KMS-11 (cell line): Measurements from ENCODE around the gene EHD2.
"Not testable (repeated sequence)": the region's sequence is repeated elsewhere in the genome, so short reads cannot be mapped to it uniquely, and the experiment has no call there.

Source experiments
- H2AFZ ChIP-seq: fragments of 200-600 bp; sonication (generic); 2 replicates; pipeline ENCODE4 v1.6.1; 2016; ENCODE audit warnings: antibody characterized with exemption, mixed run types, low read depth
- H3K27ac ChIP-seq: fragments of 200-600 bp; sonication (generic); 2 replicates; pipeline ENCODE4 v1.6.1; 2016; ENCODE audit warnings: mild to moderate bottlenecking, mixed run types
- H3K27me3 ChIP-seq: fragments of 200-600 bp; sonication (generic); 2 replicates; pipeline ENCODE4 v1.6.1; 2017; ENCODE audit warnings: mild to moderate bottlenecking, low read depth, mixed run types, moderate library complexity; ENCODE audit not compliant: insufficient read depth
- H3K36me3 ChIP-seq: fragments of 200-600 bp; sonication (generic); 2 replicates; pipeline ENCODE4 v1.6.1; 2017; ENCODE audit warnings: mild to moderate bottlenecking, mixed run types; ENCODE audit not compliant: insufficient read depth
- H3K4me1 ChIP-seq: fragments of 200-600 bp; sonication (generic); 2 replicates; pipeline ENCODE4 v1.6.1; 2016; ENCODE audit warnings: mild to moderate bottlenecking, low read depth, mixed run types; ENCODE audit not compliant: poor library complexity, severe bottlenecking
- H3K4me2 ChIP-seq: fragments of 200-600 bp; sonication (generic); 2 replicates; pipeline ENCODE4 v1.7.0; 2016; ENCODE audit warnings: mild to moderate bottlenecking, mixed run types
- H3K4me3 ChIP-seq: fragments of 200-600 bp; sonication (generic); IDR thresholded peaks from 2 replicates; pipeline ENCODE4 v1.6.1; 2017; ENCODE audit warnings: low read depth, low read length, mixed read lengths; ENCODE audit not compliant: insufficient read depth
- H3K79me2 ChIP-seq: fragments of 200-600 bp; sonication (generic); 2 replicates; pipeline ENCODE4 v1.6.1; 2016; ENCODE audit warnings: low read depth, mixed run types; ENCODE audit not compliant: insufficient read depth
- H3K9ac ChIP-seq: fragments of 200-600 bp; sonication (generic); 2 replicates; pipeline ENCODE4 v1.6.1; 2016; ENCODE audit warnings: mild to moderate bottlenecking, mixed run types
- H4K20me1 ChIP-seq: fragments of 200-600 bp; sonication (generic); 2 replicates; pipeline ENCODE4 v1.6.1; 2016; ENCODE audit warnings: mild to moderate bottlenecking, mixed run types; ENCODE audit not compliant: insufficient read depth
- TF ChIP-seq, protein P1 (sequence below): fragments of 200-600 bp; sonication (generic); conservative IDR thresholded peaks from 2 replicates; pipeline ENCODE4 v1.6.1; 2017; ENCODE audit warnings: low read depth, mild to moderate bottlenecking, antibody characterized with exemption, low read length, moderate library complexity, mixed read lengths

Gene EHD2

DNA sequence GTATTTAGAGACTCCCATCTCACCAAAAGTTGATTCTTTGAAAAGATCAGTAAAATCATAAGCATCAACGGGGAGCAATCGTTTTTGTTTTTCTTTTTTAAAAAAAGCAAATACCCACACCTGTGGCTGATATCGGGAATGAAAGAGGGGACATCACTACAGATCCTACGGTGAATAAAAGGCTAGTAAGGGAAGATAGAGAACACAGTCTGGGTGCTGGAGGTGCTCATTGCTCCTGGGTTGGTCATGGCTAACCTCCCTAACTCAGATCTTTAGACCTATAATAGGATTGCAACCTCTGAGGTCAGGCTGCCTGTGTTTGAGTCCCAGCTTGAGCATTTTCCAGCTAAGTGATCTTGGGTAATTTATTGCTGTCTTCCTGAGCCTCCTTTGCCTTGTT, 1.1 kb downstream of the EHD2 start:
- Histone ChIP-seq H3K9ac (no peak overlapping the region), H3K4me3 (no peak overlapping the region), H3K27me3 (peaks cover 87% of the 10 kb centered on the region), H2AFZ (no peak overlapping the region), H3K27ac (no peak overlapping the region), H3K4me1 (no peaks in the 10 kb centered on the region), H4K20me1 (no peaks in the 10 kb centered on the region), H3K36me3 (no peaks in the 10 kb centered on the region), H3K79me2 (no peaks in the 10 kb centered on the region), H3K4me2 (no peak overlapping the region)
- TF ChIP-seq, protein P1, sequence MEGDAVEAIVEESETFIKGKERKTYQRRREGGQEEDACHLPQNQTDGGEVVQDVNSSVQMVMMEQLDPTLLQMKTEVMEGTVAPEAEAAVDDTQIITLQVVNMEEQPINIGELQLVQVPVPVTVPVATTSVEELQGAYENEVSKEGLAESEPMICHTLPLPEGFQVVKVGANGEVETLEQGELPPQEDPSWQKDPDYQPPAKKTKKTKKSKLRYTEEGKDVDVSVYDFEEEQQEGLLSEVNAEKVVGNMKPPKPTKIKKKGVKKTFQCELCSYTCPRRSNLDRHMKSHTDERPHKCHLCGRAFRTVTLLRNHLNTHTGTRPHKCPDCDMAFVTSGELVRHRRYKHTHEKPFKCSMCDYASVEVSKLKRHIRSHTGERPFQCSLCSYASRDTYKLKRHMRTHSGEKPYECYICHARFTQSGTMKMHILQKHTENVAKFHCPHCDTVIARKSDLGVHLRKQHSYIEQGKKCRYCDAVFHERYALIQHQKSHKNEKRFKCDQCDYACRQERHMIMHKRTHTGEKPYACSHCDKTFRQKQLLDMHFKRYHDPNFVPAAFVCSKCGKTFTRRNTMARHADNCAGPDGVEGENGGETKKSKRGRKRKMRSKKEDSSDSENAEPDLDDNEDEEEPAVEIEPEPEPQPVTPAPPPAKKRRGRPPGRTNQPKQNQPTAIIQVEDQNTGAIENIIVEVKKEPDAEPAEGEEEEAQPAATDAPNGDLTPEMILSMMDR = no peak

DNA sequence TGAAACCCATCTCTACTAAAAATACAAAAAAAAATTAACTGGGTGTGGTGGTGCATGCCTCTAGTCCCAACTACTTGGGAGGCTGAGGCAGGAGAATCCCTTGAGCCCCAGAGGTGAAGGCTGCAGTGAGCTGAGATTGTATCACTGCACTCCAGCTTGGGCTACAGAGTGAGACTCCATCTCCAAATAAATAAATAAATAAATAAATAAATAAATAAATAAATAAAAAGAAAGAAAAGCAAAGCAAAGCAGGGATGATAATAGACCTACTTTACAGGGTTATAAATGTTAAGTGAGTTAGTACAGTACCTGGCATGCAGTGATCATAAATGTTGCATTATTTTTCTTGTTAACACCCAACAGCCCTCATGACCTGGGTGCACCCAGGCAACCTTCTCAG, 1.6 kb downstream of the EHD2 start:
- not testable (repeated sequence) for H3K9ac ChIP-seq, H3K4me1 ChIP-seq, H3K79me2 ChIP-seq, H3K4me2 ChIP-seq, H3K36me3 ChIP-seq, H3K27ac ChIP-seq, H2AFZ ChIP-seq, H3K4me3 ChIP-seq, H4K20me1 ChIP-seq
- H3K27me3 ChIP-seq = peaks cover 86% of the 10 kb centered on the region

DNA sequence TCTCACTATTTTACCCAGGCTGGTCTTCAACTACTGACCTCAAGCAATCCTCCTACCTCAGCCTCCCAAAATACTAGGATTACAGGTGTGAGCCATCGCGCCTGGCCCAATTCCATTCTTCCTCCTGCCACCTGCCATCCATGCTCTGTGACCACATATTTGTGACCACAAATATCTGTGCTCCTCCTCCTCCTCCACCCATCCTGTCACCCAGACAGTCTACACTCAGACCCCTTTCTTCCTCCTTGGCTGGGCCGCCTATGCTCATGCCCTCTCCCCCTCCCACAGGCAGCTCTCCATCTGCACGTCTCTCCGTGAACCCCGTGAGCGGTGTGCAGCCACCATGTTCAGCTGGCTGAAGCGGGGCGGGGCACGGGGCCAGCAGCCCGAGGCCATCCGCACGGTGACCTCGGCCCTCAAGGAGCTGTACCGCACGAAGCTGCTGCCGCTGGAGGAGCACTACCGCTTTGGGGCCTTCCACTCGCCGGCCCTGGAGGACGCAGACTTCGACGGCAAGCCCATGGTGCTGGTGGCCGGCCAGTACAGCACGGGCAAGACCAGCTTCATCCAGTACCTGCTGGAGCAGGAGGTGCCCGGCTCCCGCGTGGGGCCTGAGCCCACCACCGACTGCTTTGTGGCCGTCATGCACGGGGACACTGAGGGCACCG, 3.2 kb downstream of the EHD2 start:
- no peak overlapping the region for H3K9ac ChIP-seq

DNA sequence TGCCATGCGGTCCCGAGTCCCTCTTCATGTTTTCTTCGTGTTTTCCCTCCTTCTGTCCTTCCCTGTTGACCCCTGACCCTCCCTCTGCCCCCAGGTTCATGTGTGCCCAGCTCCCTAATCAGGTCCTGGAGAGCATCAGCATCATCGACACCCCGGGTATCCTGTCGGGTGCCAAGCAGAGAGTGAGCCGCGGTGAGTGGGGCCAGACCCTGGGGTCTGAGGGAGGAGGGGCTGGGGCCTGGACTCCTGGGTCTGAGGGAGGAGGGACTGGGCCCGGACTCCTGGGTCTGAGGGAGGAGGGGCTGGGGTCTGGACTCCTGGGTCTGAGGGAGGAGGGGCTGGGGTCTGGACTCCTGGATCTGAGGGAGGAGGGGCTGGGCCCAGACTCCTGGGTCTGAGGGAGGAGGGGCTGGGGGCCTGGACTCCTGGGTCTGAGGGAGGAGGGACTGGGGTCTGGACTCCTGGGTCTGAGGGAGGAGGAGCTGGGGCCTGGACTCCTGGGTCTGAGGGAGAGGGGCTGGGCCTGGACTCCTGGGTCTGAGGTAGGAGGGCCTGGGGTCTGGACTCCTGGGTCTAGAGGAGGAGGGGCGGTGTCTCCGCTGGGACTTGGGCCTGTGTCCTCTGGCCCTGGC, 5.3 kb downstream of the EHD2 start:
- H3K9ac ChIP-seq, H3K4me3 ChIP-seq: not testable (repeated sequence)

More for the DNA sequence above, 3.2 kb downstream of the EHD2 start:
- peaks cover 86% of the 10 kb centered on the region for H3K27me3 ChIP-seq
- no peaks in the 10 kb centered on the region for H3K79me2 ChIP-seq
- no peaks in the 10 kb centered on the region for H4K20me1 ChIP-seq
- H2AFZ ChIP-seq = no peak overlapping the region
- H3K4me3 ChIP-seq = no peak overlapping the region
- H3K4me2 ChIP-seq = no peak overlapping the region
- no peak overlapping the region for H3K27ac ChIP-seq
- TF ChIP-seq, protein P1 = no peak
- H3K36me3 ChIP-seq = no peaks in the 10 kb centered on the region
- no peaks in the 10 kb centered on the region for H3K4me1 ChIP-seq

DNA sequence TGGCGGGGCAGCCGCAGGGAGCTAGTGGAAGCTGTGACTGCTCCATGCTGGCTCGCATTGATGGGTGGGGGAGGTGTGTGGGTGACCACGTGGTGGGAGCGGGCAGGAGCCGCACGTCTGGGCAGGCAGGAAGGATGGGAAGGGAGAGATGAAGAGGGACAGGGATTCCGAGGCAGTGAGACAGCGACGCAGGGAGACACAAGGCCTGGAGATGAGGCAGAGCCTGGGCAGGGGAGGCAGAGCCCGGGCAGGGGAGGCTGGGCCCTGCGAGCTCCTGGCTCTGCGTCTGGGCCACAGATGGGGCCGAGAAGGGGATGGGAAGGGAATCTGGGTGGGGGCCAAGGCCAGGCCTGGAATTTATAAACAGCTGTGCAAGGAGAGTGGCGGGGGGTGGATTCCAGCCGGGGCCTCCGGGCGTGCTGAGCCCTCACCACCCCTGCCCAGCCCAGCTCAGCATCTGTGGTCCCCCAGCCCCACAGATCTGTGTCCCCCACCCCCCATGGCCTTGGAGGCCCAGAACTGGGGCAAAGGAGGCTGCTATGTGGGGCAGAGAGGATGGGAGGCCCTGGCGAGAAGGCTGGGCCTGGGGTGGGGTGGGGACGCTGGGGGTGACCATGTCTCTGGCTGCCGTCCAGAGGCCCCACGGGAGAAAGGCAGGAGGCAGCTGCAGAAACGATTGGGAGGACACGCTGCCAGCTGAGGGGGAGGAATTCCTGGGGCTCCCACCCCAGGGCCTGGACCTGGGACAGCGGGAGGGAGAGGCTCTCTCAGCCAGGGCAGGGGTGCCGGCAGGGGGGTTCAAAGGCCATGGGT, 6.0 kb downstream of the EHD2 start:
- peaks cover 75% of the 10 kb centered on the region for H3K27me3 ChIP-seq
- no peaks in the 10 kb centered on the region for H3K36me3 ChIP-seq
- no peak overlapping the region for H3K9ac ChIP-seq
- TF ChIP-seq, protein P1 = no peak
- H2AFZ ChIP-seq = no peak overlapping the region
- no peaks in the 10 kb centered on the region for H3K79me2 ChIP-seq
- no peak overlapping the region for H3K4me3 ChIP-seq
- H3K4me1 ChIP-seq = peaks cover 17% of the 10 kb centered on the region
- no peak overlapping the region for H3K27ac ChIP-seq
- H3K4me2 ChIP-seq = no peak overlapping the region
- H4K20me1 ChIP-seq = no peaks in the 10 kb centered on the region

More for the DNA sequence above, 5.3 kb downstream of the EHD2 start:
- not testable (repeated sequence) for H2AFZ ChIP-seq, H4K20me1 ChIP-seq, H3K36me3 ChIP-seq, H3K4me2 ChIP-seq, H3K79me2 ChIP-seq, H3K27ac ChIP-seq
- H3K27me3 ChIP-seq = peaks cover 80% of the 10 kb centered on the region
- H3K4me1 ChIP-seq = peaks cover 11% of the 10 kb centered on the region
